Keratinocyte (primary cell): Measurements from ENCODE around the gene TRPM3. TPM values are rescaled to one million over a fixed set of nuclear protein-coding genes. Genes with fewer than 3 reads are reported as not detected.

ENCODE experiments used
- DNase-seq: peaks from one replicate; pipeline ENCODE4 v3.0.0-alpha.2; 2011; ENCODE audit warnings: low read depth, missing footprints, low spot score
- FAIRE-seq: peaks from 2 replicates; lab custom pipeline; 2011; peaks lifted over from hg19 to GRCh38; lab: Jason Lieb, UNC
- H2AFZ ChIP-seq: 2 replicates; pipeline ENCODE4 v1.6.0; 2012; ENCODE audit warnings: low read length, control low read depth, inconsistent platforms; ENCODE audit not compliant: control insufficient read depth
- H3K27ac ChIP-seq: 2 replicates; pipeline ENCODE4 v1.5.1; 2011; ENCODE audit warnings: low read length; ENCODE audit not compliant: control insufficient read depth, insufficient read depth
- H3K27me3 ChIP-seq: 3 replicates; pipeline ENCODE4 v1.6.0; 2011; ENCODE audit warnings: low read length; ENCODE audit not compliant: control insufficient read depth, insufficient read depth; ENCODE audit errors: extremely low read depth
- H3K36me3 ChIP-seq, 2 experiments: 2 replicates in 1 of 2; 3 replicates in 1 of 2; pipeline ENCODE4 v1.5.1; 2011; ENCODE audit warnings: low read length in 2 of 2, mild to moderate bottlenecking in 1 of 2; ENCODE audit not compliant: control insufficient read depth in 2 of 2, insufficient read depth in 2 of 2; ENCODE audit errors: extremely low read depth in 1 of 2
- H3K4me1 ChIP-seq: 3 replicates; pipeline ENCODE4 v1.5.1; 2011; ENCODE audit warnings: low read length; ENCODE audit not compliant: control insufficient read depth, insufficient read depth; ENCODE audit errors: extremely low read depth
- H3K4me2 ChIP-seq: 3 replicates; pipeline ENCODE4 v1.6.0; 2011; ENCODE audit warnings: low read depth, low read length; ENCODE audit not compliant: control insufficient read depth, insufficient read depth; ENCODE audit errors: extremely low read depth
- H3K4me3 ChIP-seq, 3 experiments: fragments of 200-600 bp in 1 of 3; sonication (generic) in 1 of 3; 2 replicates in 2 of 3; 3 replicates in 1 of 3; pipeline ENCODE4 v1.5.1; 2011 to 2016; ENCODE audit warnings: low read length in 3 of 3, mild to moderate bottlenecking in 3 of 3, control low read depth in 2 of 3, inconsistent platforms in 1 of 3, low read depth in 1 of 3, mixed read lengths in 1 of 3, mixed run types in 1 of 3, moderate library complexity in 1 of 3; ENCODE audit not compliant: control insufficient read depth in 2 of 3, insufficient read depth in 2 of 3; ENCODE audit errors: extremely low read depth in 1 of 3
- H3K79me2 ChIP-seq: 2 replicates; pipeline ENCODE4 v1.6.0; 2012; ENCODE audit warnings: low read length; ENCODE audit not compliant: control insufficient read depth, insufficient read depth
- H3K9ac ChIP-seq: 3 replicates; pipeline ENCODE4 v1.6.0; 2011; ENCODE audit warnings: low read length; ENCODE audit not compliant: control insufficient read depth, insufficient read depth; ENCODE audit errors: extremely low read depth
- H3K9me1 ChIP-seq: 3 replicates; pipeline ENCODE4 v1.6.0; 2011; ENCODE audit warnings: low read length; ENCODE audit not compliant: control insufficient read depth, insufficient read depth; ENCODE audit errors: extremely low read depth
- H3K9me3 ChIP-seq: 2 replicates; pipeline ENCODE4 v1.5.1; 2012; ENCODE audit warnings: low read depth, low read length; ENCODE audit not compliant: control insufficient read depth
- H4K20me1 ChIP-seq: 3 replicates; pipeline ENCODE4 v1.6.0; 2011; ENCODE audit warnings: low read length; ENCODE audit not compliant: control insufficient read depth, insufficient read depth; ENCODE audit errors: extremely low read depth
- EZH2 ChIP-seq: IDR thresholded peaks from one replicate; pipeline ENCODE4 v1.6.1; 2012; ENCODE audit warnings: inconsistent platforms, mild to moderate bottlenecking, low read length, moderate library complexity
- dilution Hi-C: fragments of 300-500 bp; cut with MboI; formaldehyde crosslinking; loops from one replicate; pipeline ENCODE4 v1.7.0; 2020; ENCODE audit warnings: low sequenced_read_pairs; ENCODE audit not compliant: extremely low pct_ligation_motif_present
- polyA plus RNA-seq, 5 experiments: library from polyadenylated mRNA; depleted of rRNA in 3 of 5; stranded (reverse) in 3 of 5; stranded (forward) in 1 of 5; unstranded in 1 of 5; fragments of >200 nt; gene quantifications; 1 replicate in 1 of 5; 2 replicates in 3 of 5; 3 replicates in 1 of 5; pipeline versions ENCODE4 v1.2.1 to v1.2.3, GENCODE V29; 2011 to 2012; ENCODE audit warnings: missing spikeins in 2 of 5, low read depth in 1 of 5, low replicate concordance in 1 of 5
- TF ChIP-seq, protein P1 (sequence below), 3 experiments: IDR thresholded peaks in 1 of 3; conservative IDR thresholded peaks in 1 of 3; optimal IDR thresholded peaks in 1 of 3; 2 replicates in 2 of 3; 3 replicates in 1 of 3; pipeline versions ENCODE3 to v1.5.1; 2011; ENCODE audit warnings: low read length in 3 of 3, mild to moderate bottlenecking in 3 of 3, moderate library complexity in 2 of 3, control low read depth in 1 of 3, inconsistent platforms in 1 of 3; ENCODE audit not compliant: insufficient read depth in 2 of 3; ENCODE audit errors: extremely low read depth in 1 of 3

Gene TRPM3
- polyA plus RNA-seq, 1 donor (not counting 4 experiments of a cell fraction or from before 2014, with no cell fraction given), result 0.03 TPM

DNA sequence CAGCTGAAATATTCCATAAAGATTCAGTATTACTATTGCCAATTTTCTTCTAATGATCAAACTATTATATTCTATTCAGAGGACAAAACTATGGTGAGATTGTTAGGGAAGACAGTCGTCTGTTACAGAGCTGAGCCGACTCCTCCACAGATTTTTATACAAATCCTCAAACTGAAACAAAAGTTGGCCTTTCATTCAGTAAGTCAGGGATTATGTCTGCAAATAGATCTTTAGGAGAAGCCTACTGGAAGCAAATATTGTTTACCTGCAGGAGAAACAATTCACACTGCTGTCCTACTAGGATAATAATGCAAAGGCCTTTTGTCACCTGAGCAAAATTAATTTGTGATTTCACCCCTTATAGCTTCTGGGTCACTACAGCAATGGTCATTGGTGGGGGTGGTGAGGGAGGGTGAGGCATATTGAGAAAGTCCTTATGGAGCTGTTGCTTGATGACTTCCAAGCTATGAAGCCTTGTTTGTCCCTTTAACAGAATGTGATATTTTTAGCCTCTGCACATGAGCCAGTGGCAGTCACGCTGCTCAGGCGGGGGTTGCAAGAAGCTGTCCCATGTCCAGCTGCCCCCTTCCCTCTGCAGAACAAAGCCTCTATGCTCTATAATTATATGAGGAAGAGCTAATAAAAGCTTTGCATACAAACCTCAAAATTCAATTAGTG lies 506.5 kb downstream of the TRPM3 start:
- Histone ChIP-seq H2AFZ (no peak overlapping the region), H3K27me3 (no peaks in the 10 kb centered on the region)

DNA sequence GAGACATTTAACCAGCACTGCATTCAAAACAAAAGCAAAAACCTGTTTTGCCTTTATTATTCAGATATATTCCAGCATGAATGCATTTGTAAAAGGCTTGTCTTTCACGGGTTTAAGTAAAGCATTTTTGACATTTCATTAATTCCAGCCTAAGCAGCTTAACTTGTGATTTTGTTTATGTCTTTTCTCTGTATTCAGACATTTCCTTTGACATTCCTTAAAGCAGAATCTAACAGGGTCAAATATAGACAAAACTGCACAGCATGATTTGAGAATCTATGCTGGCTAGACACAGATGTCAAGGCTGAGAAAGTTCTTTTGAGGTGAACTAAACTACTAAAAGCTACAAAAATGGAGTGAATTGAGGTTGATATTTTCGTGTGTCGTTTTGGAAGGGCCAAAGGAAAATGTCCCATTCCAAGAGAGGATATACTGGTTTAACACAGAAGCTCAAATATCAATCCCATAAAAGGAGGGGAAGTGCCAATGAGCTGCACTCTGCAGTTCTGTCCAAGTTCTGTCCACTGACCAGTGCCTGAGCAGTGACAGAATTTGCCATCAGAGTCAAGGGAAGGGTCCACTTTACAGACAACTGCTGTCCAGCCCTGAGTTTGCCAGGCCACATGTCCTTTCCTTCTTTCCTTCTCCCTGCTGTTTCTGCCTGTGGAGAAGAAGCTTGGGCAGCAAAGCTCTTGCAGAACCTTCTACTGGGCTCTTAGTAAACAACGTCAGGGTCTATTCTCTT lies 508.2 kb downstream of the TRPM3 start:
- H3K79me2 ChIP-seq, result no peaks in the 10 kb centered on the region
- H4K20me1 ChIP-seq, result no peaks in the 10 kb centered on the region
- H3K4me1 ChIP-seq, result no peaks in the 10 kb centered on the region
- TF ChIP-seq EZH2, result no peak
- TF ChIP-seq, protein P1, sequence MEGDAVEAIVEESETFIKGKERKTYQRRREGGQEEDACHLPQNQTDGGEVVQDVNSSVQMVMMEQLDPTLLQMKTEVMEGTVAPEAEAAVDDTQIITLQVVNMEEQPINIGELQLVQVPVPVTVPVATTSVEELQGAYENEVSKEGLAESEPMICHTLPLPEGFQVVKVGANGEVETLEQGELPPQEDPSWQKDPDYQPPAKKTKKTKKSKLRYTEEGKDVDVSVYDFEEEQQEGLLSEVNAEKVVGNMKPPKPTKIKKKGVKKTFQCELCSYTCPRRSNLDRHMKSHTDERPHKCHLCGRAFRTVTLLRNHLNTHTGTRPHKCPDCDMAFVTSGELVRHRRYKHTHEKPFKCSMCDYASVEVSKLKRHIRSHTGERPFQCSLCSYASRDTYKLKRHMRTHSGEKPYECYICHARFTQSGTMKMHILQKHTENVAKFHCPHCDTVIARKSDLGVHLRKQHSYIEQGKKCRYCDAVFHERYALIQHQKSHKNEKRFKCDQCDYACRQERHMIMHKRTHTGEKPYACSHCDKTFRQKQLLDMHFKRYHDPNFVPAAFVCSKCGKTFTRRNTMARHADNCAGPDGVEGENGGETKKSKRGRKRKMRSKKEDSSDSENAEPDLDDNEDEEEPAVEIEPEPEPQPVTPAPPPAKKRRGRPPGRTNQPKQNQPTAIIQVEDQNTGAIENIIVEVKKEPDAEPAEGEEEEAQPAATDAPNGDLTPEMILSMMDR (optimal IDR thresholded peaks at IDR 0.05 in 1 of 3, IDR thresholded peaks at IDR 0.05 in 1 of 3, conservative IDR thresholded peaks at IDR 0.05 in 1 of 3; ENCODE audit: extremely low read depth in 1 of 3, insufficient read depth in 2 of 3, low read length in 3 of 3), result no peak
- H3K4me3 ChIP-seq, result no peak overlapping the region
- no peak overlapping the region for H3K4me2 ChIP-seq
- no peaks in the 10 kb centered on the region for H3K36me3 ChIP-seq
- H3K27me3 ChIP-seq, result no peaks in the 10 kb centered on the region
- no peak overlapping the region for H2AFZ ChIP-seq
- dilution Hi-C loops, result loop anchor here (5.0 to 25.0 kb wide), 2 partner anchors 101 to 221 kb away; no protein-coding TSS in a partner anchor
- no peaks in the 10 kb centered on the region for H3K9me3 ChIP-seq
- H3K9ac ChIP-seq, result no peak overlapping the region
- DNase-seq (no peak), FAIRE-seq (no peak)
- H3K9me1 ChIP-seq, result no peaks in the 10 kb centered on the region
- H3K27ac ChIP-seq, result no peak overlapping the region

More for the DNA sequence above, 506.5 kb downstream of the TRPM3 start:
- Histone ChIP-seq H3K27ac (no peak overlapping the region), H3K4me1 (no peaks in the 10 kb centered on the region), H3K9me3 (no peaks in the 10 kb centered on the region), H3K4me2 (no peak overlapping the region), H4K20me1 (no peaks in the 10 kb centered on the region), H3K36me3 (no peaks in the 10 kb centered on the region), H3K9ac (no peak overlapping the region), H3K79me2 (no peaks in the 10 kb centered on the region), H3K4me3 (no peak overlapping the region), H3K9me1 (no peaks in the 10 kb centered on the region)
- dilution Hi-C loops, result loop anchor here (5.0 to 25.0 kb wide), 2 partner anchors 103 to 223 kb away; no protein-coding TSS in a partner anchor
- no peak for FAIRE-seq
- no peak for DNase-seq
- TF ChIP-seq EZH2, result no peak
- TF ChIP-seq, protein P1 (optimal IDR thresholded peaks at IDR 0.05 in 1 of 3, IDR thresholded peaks at IDR 0.05 in 1 of 3, conservative IDR thresholded peaks at IDR 0.05 in 1 of 3; ENCODE audit: extremely low read depth in 1 of 3, insufficient read depth in 2 of 3, low read length in 3 of 3), result no peak
